Measurements from ENCODE around the gene PPIE. TPM values are rescaled to one million over a fixed set of nuclear protein-coding genes. Genes with fewer than 3 reads are reported as not detected.

The PPIE gene
- total and polyA plus RNA-seq, 2 donors (not counting 1 experiment from before 2014, with no cell fraction given), result 68.6 to 78.3 TPM

- peaks cover 60% of the 10 kb centered on the region for H3K27me3 Mint-ChIP-seq
- Histone ChIP-seq H4K20me1 (ENCODE audit: control insufficient read depth, insufficient read depth, low read length, poor library complexity, severe bottlenecking) (no peaks in the 10 kb centered on the region), H3K4me1 (ENCODE audit: control insufficient read depth in 2 of 2, insufficient read depth in 2 of 2, low read length in 2 of 2) (peaks cover 21 to 28% of the 10 kb centered on the region in 2 donors), H3K79me2 (ENCODE audit: control insufficient read depth, insufficient read depth, low read length) (no peaks in the 10 kb centered on the region), H3K4me2 (replicated peaks; ENCODE audit: low read depth, low read length, poor library complexity, severe bottlenecking) (no peak overlapping the region), H3K9me3 (ENCODE audit: control extremely low read depth in 1 of 3, control insufficient read depth in 2 of 3, insufficient read depth in 1 of 3, low read length in 2 of 3) (peaks cover 0 to 24% (median 0%) of the 10 kb centered on the region in 3 donors), H3K27me3 (replicated peaks in 1 of 4; ENCODE audit: control extremely low read depth in 1 of 4, control insufficient read depth in 3 of 4, insufficient read depth in 4 of 4, low read length in 3 of 4) (peaks cover 0 to 43% (median 26%) of the 10 kb centered on the region in 4 experiments), H3K9ac (ENCODE audit: low read length) (no peak overlapping the region), H3K4me3 (ENCODE audit: control extremely low read depth in 1 of 5, extremely low read depth in 1 of 5, insufficient read depth in 1 of 5, low read depth in 2 of 5, low read length in 4 of 5) (no peak overlapping the region), H3K27ac (ENCODE audit: low read length in 2 of 2) (no peak overlapping the region), H3K36me3 (replicated peaks in 1 of 2; ENCODE audit: control extremely low read depth in 1 of 2, control insufficient read depth in 1 of 2, extremely low read depth in 1 of 2, insufficient read depth in 2 of 2, low read length in 1 of 2) (no peaks in the 10 kb centered on the region), H2AFZ (ENCODE audit: insufficient read depth, low read depth, low read length, poor library complexity, severe bottlenecking) (no peak overlapping the region)
- no peak overlapping the region for H3K27ac Mint-ChIP-seq
- ChIA-PET POLR2A (no interaction called here), CTCF (no interaction called here)
- WGBS (ENCODE audit: insufficient coverage), result no CpG with 5 or more reads among the region's 1 CpG
- intact Hi-C loops (cut with micrococcal nuclease), result no loop called here
- ATAC-seq (ENCODE audit: low read depth) (no peak), DNase-seq (no peak)
- peaks cover 24% of the 10 kb centered on the region for H3K4me1 Mint-ChIP-seq
- TF ChIP-seq EZH2 (IDR thresholded peaks at IDR 0.05; ENCODE audit: borderline replicate concordance, insufficient read depth, low read depth, low read length, poor library complexity, severe bottlenecking), result no peak
- no peak for TF ChIP-seq CTCF (IDR thresholded peaks at IDR 0.05)
- H3K4me3 Mint-ChIP-seq, result no peak overlapping the region
- H3K9me3 Mint-ChIP-seq (ENCODE audit: insufficient read depth), result no peaks in the 10 kb centered on the region
These were observed 43.7 kb upstream of the PPIE start for GRCh38 chr1:39695016-39695415.

- ChIA-PET CTCF (interaction anchor here (1.0 kb wide), 1 partner anchor 38 kb away, joined by 3 read pairs; no protein-coding TSS in a partner anchor), POLR2A (interaction anchor here (0.6 kb wide), 1 partner anchor 827 kb away, joined by 3 read pairs; no protein-coding TSS in a partner anchor)
- H3K9ac ChIP-seq (ENCODE audit: low read length), result no peak overlapping the region
- H3K4me1 ChIP-seq (ENCODE audit: control insufficient read depth in 2 of 2, insufficient read depth in 2 of 2, low read length in 2 of 2), result peaks cover 13% of the 10 kb centered on the region in 2 donors
- no peaks in the 10 kb centered on the region for H3K36me3 ChIP-seq (replicated peaks in 1 of 2; ENCODE audit: control extremely low read depth in 1 of 2, control insufficient read depth in 1 of 2, extremely low read depth in 1 of 2, insufficient read depth in 2 of 2, low read length in 1 of 2)
- H3K4me3 Mint-ChIP-seq, result no peak overlapping the region
- peaks cover 50% of the 10 kb centered on the region for H3K27me3 Mint-ChIP-seq
- no peak overlapping the region for H3K27ac Mint-ChIP-seq
- intact Hi-C loops (cut with micrococcal nuclease), result no loop called here
- no peaks in the 10 kb centered on the region for H4K20me1 ChIP-seq (ENCODE audit: control insufficient read depth, insufficient read depth, low read length, poor library complexity, severe bottlenecking)
- WGBS (ENCODE audit: insufficient coverage), result no CpG with 5 or more reads among the region's 1 CpG
- no peak overlapping the region for H3K4me2 ChIP-seq (replicated peaks; ENCODE audit: low read depth, low read length, poor library complexity, severe bottlenecking)
- TF ChIP-seq CTCF (IDR thresholded peaks at IDR 0.05) (no peak), EZH2 (IDR thresholded peaks at IDR 0.05; ENCODE audit: borderline replicate concordance, insufficient read depth, low read depth, low read length, poor library complexity, severe bottlenecking) (no peak)
- peaks cover 0 to 32% (median 15%) of the 10 kb centered on the region in 4 experiments for H3K27me3 ChIP-seq (replicated peaks in 1 of 4; ENCODE audit: control extremely low read depth in 1 of 4, control insufficient read depth in 3 of 4, insufficient read depth in 4 of 4, low read length in 3 of 4)
- ATAC-seq (ENCODE audit: low read depth), result no peak
- no peak overlapping the region for H2AFZ ChIP-seq (ENCODE audit: insufficient read depth, low read depth, low read length, poor library complexity, severe bottlenecking)
- H3K9me3 Mint-ChIP-seq (ENCODE audit: insufficient read depth), result no peaks in the 10 kb centered on the region
- peaks cover 12% of the 10 kb centered on the region for H3K4me1 Mint-ChIP-seq
- no peak overlapping the region for H3K27ac ChIP-seq (ENCODE audit: low read length in 2 of 2)
- H3K9me3 ChIP-seq (ENCODE audit: control extremely low read depth in 1 of 3, control insufficient read depth in 2 of 3, insufficient read depth in 1 of 3, low read length in 2 of 3), result peaks cover 0 to 15% (median 0%) of the 10 kb centered on the region in 3 donors
- no peaks in the 10 kb centered on the region for H3K79me2 ChIP-seq (ENCODE audit: control insufficient read depth, insufficient read depth, low read length)
- no peak for DNase-seq
- H3K4me3 ChIP-seq (ENCODE audit: control extremely low read depth in 1 of 5, extremely low read depth in 1 of 5, insufficient read depth in 1 of 5, low read depth in 2 of 5, low read length in 4 of 5), result no peak overlapping the region
These were observed 42.2 kb upstream of the PPIE start for GRCh38 chr1:39696448-39696847.

Measured in B cell (primary cell).